ENCODE results near the gene NAA15.

NAA15 gene

GRCh38 chr4:139450586-139450985 is 149.3 kb downstream of the NAA15 start:
- 100% methylated on average over 1 of the region's 2 CpGs for WGBS, 2 experiments (ENCODE audit: insufficient coverage in 2 of 2)
- H3K4me3 ChIP-seq (ENCODE audit: extremely low read depth, insufficient read depth, low read length, poor library complexity, severe bottlenecking): no peak overlapping the region
- peaks cover 5% of the 10 kb centered on the region for H3K4me1 ChIP-seq (ENCODE audit: control insufficient read depth, insufficient read depth, low read length, poor library complexity, severe bottlenecking)
- H3K36me3 ChIP-seq (ENCODE audit: control insufficient read depth, insufficient read depth, low read length): peaks cover 19% of the 10 kb centered on the region
- no peak overlapping the region for H3K27ac ChIP-seq (ENCODE audit: low read depth, low read length, severe bottlenecking)
- H3K9me3 ChIP-seq (ENCODE audit: control insufficient read depth, low read length): peaks cover 9% of the 10 kb centered on the region

DNA sequence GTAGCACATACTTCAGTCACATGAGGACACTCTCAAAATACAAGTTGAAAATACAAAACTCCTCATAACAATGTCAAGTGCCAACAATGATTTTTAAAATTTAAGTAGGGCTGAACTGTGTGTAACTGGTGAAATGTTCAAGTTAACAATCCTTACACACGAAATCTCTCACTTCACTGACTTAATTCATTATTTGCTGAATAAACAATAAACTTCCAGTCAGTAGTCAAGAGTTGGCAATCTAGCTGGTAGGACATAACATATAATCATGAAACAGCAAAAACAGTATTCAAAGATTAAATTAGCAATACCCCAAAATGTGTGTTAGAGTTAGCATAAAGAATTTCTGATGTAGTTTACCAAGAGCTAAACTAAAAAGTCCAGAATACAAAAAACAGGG is 150.7 kb downstream of the NAA15 start:
- Histone ChIP-seq H3K4me1 (ENCODE audit: control insufficient read depth, insufficient read depth, low read length, poor library complexity, severe bottlenecking) (peaks cover 18% of the 10 kb centered on the region), H3K9me3 (ENCODE audit: control insufficient read depth, low read length) (peaks cover 9% of the 10 kb centered on the region), H3K4me3 (ENCODE audit: extremely low read depth, insufficient read depth, low read length, poor library complexity, severe bottlenecking) (peak overlapping the region; percentile 93), H3K27ac (ENCODE audit: low read depth, low read length, severe bottlenecking) (no peak overlapping the region), H3K36me3 (ENCODE audit: control insufficient read depth, insufficient read depth, low read length) (peaks cover 19% of the 10 kb centered on the region)
- no CpG with 5 or more reads among the region's 1 CpG for WGBS, 2 experiments (ENCODE audit: insufficient coverage in 2 of 2)

GRCh38 chr4:139453041-139453370 is 151.7 kb downstream of the NAA15 start:
- peaks cover 9% of the 10 kb centered on the region for H3K9me3 ChIP-seq (ENCODE audit: control insufficient read depth, low read length)
- H3K4me1 ChIP-seq (ENCODE audit: control insufficient read depth, insufficient read depth, low read length, poor library complexity, severe bottlenecking): peaks cover 18% of the 10 kb centered on the region
- H3K27ac ChIP-seq (ENCODE audit: low read depth, low read length, severe bottlenecking): peak overlapping the region; percentile 91
- 0% methylated on average over 12 of the region's 15 CpGs for WGBS, 2 experiments (ENCODE audit: insufficient coverage in 2 of 2)
- H3K36me3 ChIP-seq (ENCODE audit: control insufficient read depth, insufficient read depth, low read length): peaks cover 19% of the 10 kb centered on the region
- peak overlapping the region; percentile 93 for H3K4me3 ChIP-seq (ENCODE audit: extremely low read depth, insufficient read depth, low read length, poor library complexity, severe bottlenecking)

DNA sequence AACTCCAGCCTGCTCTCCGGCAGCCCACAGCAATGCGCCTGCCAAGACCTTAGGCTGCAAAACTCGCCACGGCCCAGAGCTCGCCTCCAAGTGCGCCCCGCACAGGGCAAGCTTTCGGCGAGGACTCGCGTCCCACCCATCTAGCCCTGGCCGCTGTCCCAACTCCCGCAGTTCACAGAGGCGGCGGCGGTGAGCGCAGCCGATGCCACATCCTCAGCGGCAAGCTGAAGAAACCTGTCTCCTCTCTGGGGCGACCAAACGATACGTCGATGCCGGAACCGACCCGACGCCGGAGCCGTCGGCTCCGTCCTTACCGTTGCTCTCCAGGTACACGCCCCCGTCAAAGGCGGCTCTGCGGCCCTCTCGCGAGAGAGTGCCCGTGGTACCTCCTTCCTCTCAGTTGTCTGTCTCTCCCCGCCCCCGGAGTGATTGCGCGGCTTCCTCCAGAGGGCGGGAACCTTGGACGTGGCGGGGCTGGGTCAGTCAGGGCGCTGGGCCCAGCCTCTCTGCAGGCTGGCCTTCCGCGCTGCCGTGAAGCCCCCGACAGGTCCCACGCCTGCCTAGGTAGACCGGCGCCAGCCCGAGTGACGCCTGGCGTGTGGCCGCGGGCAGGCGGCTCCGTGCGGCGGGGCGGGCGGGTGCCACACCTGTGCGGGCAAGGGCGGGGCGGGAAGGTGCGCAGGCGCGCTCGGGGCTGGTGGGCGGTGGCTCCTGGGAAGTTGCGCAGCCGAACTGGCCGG is 152.2 kb downstream of the NAA15 start:
- H3K4me3 ChIP-seq (ENCODE audit: extremely low read depth, insufficient read depth, low read length, poor library complexity, severe bottlenecking): peak overlapping the region; percentile 93
- H3K27ac ChIP-seq (ENCODE audit: low read depth, low read length, severe bottlenecking): peak overlapping the region; percentile 91
- 0% methylated on average over 72 to 73 of the region's 76 CpGs for WGBS, 2 experiments (ENCODE audit: insufficient coverage in 2 of 2)
- peaks cover 9% of the 10 kb centered on the region for H3K9me3 ChIP-seq (ENCODE audit: control insufficient read depth, low read length)
- peaks cover 18% of the 10 kb centered on the region for H3K4me1 ChIP-seq (ENCODE audit: control insufficient read depth, insufficient read depth, low read length, poor library complexity, severe bottlenecking)
- peaks cover 19% of the 10 kb centered on the region for H3K36me3 ChIP-seq (ENCODE audit: control insufficient read depth, insufficient read depth, low read length)

DNA sequence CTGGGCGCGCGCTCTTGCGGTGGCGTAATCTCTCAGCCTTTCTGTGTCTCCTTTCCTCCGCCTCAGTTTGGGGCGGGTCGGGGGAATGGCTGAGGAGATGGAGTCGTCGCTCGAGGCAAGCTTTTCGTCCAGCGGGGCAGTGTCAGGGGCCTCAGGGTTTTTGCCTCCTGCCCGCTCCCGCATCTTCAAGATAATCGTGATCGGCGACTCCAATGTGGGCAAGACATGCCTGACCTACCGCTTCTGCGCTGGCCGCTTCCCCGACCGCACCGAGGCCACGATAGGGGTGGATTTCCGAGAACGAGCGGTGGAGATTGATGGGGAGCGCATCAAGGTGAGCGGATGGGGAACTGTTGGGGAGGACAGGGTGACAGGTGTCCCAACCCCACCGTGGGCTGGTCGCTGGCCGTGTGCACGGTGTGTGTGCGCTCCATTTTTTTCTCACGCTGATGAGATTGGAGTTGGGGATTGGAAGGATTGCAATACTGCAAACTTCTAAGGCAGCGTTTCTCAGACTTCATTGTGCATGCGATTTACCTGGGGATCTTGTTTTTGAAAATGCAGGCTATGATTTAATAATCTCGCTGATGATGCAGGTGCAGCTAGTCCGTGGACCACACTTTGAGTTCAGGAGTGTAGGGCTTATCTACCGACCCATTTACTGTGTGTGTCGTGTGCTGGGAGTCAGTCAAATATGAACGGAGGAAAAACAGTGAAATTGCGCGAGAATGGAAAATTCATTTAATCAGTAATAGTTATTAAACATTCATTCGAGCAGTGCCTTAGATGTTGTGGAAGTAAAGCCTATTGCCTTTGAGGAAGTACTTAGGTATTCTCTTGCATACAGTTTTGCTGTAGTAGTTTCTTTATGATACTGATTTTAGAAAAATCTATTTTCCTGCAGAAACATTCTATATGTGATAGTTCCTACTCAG is 153.1 kb downstream of the NAA15 start, which contains the start of gene RAB33B:
TSS of gene RAB33B (plus strand) at position 11 of the 935 bp plus-strand sequence. CDS start at position 86, 75 bp downstream.
- Histone ChIP-seq H3K27ac (ENCODE audit: low read depth, low read length, severe bottlenecking) (peak within 1 kb of the TSS; percentile 91), H3K4me1 (ENCODE audit: control insufficient read depth, insufficient read depth, low read length, poor library complexity, severe bottlenecking) (peaks cover 18% of the 10 kb centered on the region), H3K9me3 (ENCODE audit: control insufficient read depth, low read length) (peaks cover 9% of the 10 kb centered on the region), H3K36me3 (ENCODE audit: control insufficient read depth, insufficient read depth, low read length) (peaks cover 13% of the 10 kb centered on the region), H3K4me3 (ENCODE audit: extremely low read depth, insufficient read depth, low read length, poor library complexity, severe bottlenecking) (peak within 1 kb of the TSS; percentile 93)
- 2 to 3% methylated on average over 29 to 40 of the region's 46 CpGs for WGBS, 2 experiments (ENCODE audit: insufficient coverage in 2 of 2)

DNA sequence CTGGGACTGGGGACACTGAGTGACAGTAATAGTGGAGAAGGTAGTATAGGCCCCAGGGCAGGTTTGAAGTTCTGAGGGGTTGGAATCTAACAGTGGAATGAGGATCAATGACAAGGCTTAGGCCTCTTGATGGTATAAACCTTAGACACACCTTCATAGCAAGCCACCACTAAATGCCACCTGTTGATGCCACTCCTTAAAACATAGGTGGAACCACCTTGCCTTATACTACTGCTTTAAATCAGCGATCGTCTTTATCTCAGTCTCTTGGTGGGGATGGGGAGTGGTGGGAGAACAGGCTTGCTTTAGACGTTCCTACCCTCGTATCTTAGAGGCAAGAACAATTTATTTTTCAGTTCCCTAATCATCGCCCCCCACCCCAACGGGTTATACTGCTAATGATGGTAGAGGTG is 153.8 kb downstream of the NAA15 start:
- peaks cover 18% of the 10 kb centered on the region for H3K4me1 ChIP-seq (ENCODE audit: control insufficient read depth, insufficient read depth, low read length, poor library complexity, severe bottlenecking)
- no CpG with 5 or more reads among the region's 6 CpGs for WGBS, 2 experiments (ENCODE audit: insufficient coverage in 2 of 2)
- peak overlapping the region; percentile 93 for H3K4me3 ChIP-seq (ENCODE audit: extremely low read depth, insufficient read depth, low read length, poor library complexity, severe bottlenecking)

DNA sequence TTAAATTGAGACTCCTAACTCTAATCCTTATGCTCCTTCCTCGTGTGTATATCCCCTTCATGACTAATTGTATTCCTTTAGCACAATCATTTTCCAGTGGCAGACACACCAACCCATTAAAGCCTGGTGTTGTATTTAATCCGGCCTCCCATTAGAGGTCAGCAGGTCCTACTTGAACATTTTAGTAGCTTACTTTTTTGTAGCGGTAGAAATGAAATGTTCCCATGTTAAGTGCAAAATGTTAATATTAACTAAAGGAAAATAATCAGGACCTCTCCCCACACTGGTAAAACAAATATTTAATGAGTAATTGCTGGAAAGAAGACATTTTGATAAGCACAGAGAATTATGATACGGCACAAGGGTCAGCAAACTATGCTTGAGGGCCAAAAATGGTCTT is 156.0 kb downstream of the NAA15 start:
- Histone ChIP-seq H3K9me3 (ENCODE audit: control insufficient read depth, low read length) (no peaks in the 10 kb centered on the region), H3K4me1 (ENCODE audit: control insufficient read depth, insufficient read depth, low read length, poor library complexity, severe bottlenecking) (peaks cover 18% of the 10 kb centered on the region), H3K4me3 (ENCODE audit: extremely low read depth, insufficient read depth, low read length, poor library complexity, severe bottlenecking) (no peak overlapping the region), H3K27ac (ENCODE audit: low read depth, low read length, severe bottlenecking) (no peak overlapping the region), H3K36me3 (ENCODE audit: control insufficient read depth, insufficient read depth, low read length) (peaks cover 2% of the 10 kb centered on the region)
- WGBS, 2 experiments (ENCODE audit: insufficient coverage in 2 of 2): 0 to 21% methylated on average over 1 of the region's 4 CpGs

More for the DNA sequence above, 153.8 kb downstream of the NAA15 start:
- peaks cover 10% of the 10 kb centered on the region for H3K36me3 ChIP-seq (ENCODE audit: control insufficient read depth, insufficient read depth, low read length)
- peaks cover 5% of the 10 kb centered on the region for H3K9me3 ChIP-seq (ENCODE audit: control insufficient read depth, low read length)
- no peak overlapping the region for H3K27ac ChIP-seq (ENCODE audit: low read depth, low read length, severe bottlenecking)

DNA sequence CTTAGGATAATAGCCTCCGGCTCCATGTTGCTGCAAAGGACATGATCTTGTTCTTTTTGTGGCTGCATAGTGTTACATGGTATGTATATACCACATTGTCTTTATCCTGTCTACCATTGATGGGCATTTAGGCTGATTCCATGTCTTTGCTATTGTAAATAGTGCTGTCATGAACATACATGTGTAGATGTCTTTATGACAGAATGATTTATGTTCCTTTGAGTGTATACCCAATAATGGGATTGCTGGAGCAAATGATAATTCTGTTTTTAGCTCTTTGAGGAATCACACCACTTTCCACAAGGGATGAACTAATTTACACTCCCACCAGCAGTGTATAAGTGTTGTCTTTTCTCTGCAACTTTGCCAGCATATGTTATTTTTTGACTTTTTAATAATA is 157.2 kb downstream of the NAA15 start:
- Histone ChIP-seq H3K4me1 (ENCODE audit: control insufficient read depth, insufficient read depth, low read length, poor library complexity, severe bottlenecking) (peaks cover 18% of the 10 kb centered on the region), H3K36me3 (ENCODE audit: control insufficient read depth, insufficient read depth, low read length) (peaks cover 2% of the 10 kb centered on the region), H3K27ac (ENCODE audit: low read depth, low read length, severe bottlenecking) (no peak overlapping the region), H3K9me3 (ENCODE audit: control insufficient read depth, low read length) (no peaks in the 10 kb centered on the region), H3K4me3 (ENCODE audit: extremely low read depth, insufficient read depth, low read length, poor library complexity, severe bottlenecking) (no peak overlapping the region)
- no CpG with 5 or more reads among the region's 1 CpG for WGBS, 2 experiments (ENCODE audit: insufficient coverage in 2 of 2)

DNA sequence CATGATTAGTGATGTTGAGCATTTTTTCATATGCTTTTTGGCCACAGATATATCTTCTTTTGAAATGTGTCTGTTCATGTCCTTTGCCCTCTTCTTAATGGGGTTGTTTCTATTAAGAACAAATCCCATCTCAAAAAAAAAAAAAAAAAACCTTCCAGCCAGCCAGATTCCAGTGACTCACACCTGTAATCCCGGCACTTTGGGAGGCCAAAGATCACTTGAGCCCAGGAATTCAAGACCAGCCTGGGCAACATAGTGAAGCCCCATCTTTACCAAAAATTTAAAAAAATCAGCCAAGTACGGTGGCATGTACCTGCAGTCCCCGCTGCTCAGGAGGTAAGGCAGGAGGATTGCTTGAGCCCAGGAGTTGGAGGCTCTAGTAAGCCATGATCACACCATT is 157.7 kb downstream of the NAA15 start:
- Histone ChIP-seq H3K27ac (ENCODE audit: low read depth, low read length, severe bottlenecking) (no peak overlapping the region), H3K4me3 (ENCODE audit: extremely low read depth, insufficient read depth, low read length, poor library complexity, severe bottlenecking) (no peak overlapping the region), H3K36me3 (ENCODE audit: control insufficient read depth, insufficient read depth, low read length) (peaks cover 2% of the 10 kb centered on the region), H3K9me3 (ENCODE audit: control insufficient read depth, low read length) (no peaks in the 10 kb centered on the region), H3K4me1 (ENCODE audit: control insufficient read depth, insufficient read depth, low read length, poor library complexity, severe bottlenecking) (peaks cover 18% of the 10 kb centered on the region)
- WGBS, 2 experiments (ENCODE audit: insufficient coverage in 2 of 2): 89 to 100% methylated on average over 1 to 3 of the region's 3 CpGs

DNA sequence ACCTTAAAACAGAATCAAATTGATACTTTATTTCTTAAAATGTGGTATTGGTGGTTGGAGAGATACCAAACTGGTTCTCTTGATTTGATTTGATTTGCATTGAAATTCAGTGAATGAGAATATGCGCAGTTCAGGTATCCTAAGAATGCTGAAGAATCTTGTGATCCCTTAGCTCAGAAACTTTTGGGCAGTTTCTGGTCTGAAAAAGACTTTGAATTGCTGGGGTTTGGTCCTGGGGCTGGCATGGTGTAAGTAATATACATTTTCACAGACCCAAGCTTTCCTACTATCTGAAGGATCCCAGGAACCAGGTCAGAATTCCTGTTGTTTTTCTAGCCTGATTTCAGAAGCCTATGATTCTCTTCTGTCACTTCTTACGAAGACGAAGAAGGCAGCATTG is 159.3 kb downstream of the NAA15 start:
- 86 to 90% methylated on average over 1 to 3 of the region's 3 CpGs for whole genome bisulfite sequencing, 2 experiments (ENCODE audit: insufficient coverage in 2 of 2)
- H3K4me1 ChIP-seq (ENCODE audit: control insufficient read depth, insufficient read depth, low read length, poor library complexity, severe bottlenecking): peaks cover 13% of the 10 kb centered on the region
- no peak overlapping the region for H3K4me3 ChIP-seq (ENCODE audit: extremely low read depth, insufficient read depth, low read length, poor library complexity, severe bottlenecking)
- H3K27ac ChIP-seq (ENCODE audit: low read depth, low read length, severe bottlenecking): no peak overlapping the region
- H3K9me3 ChIP-seq (ENCODE audit: control insufficient read depth, low read length): no peaks in the 10 kb centered on the region
- H3K36me3 ChIP-seq (ENCODE audit: control insufficient read depth, insufficient read depth, low read length): peaks cover 2% of the 10 kb centered on the region
